Activated CD8-positive, alpha-beta T cell treated with anti-CD3 and anti-CD28 coated beads for 36 hours (primary cell): ENCODE results near the gene NINL. TPM values are rescaled to one million over a fixed set of nuclear protein-coding genes. Genes with fewer than 3 reads are reported as not detected.

Source experiments
- ATAC-seq: fragments of 200-7000 bp; cut with Tn5 transposase; one replicate; pipeline ENCODE4 v1.10.0; 2021; ENCODE audit warnings: mild to moderate bottlenecking, moderate library complexity
- CTCF ChIA-PET: fragments of 350-600 bp; sonication (Branson Sonifier 250); formaldehyde crosslinking; loops from one replicate; lab custom pipeline; 2021; ENCODE audit warnings: antibody characterized with exemption; lab: Charles Lee
- POLR2A ChIA-PET: fragments of 350-600 bp; sonication (Branson Sonifier 250); formaldehyde crosslinking; loops from one replicate; lab custom pipeline; 2021; ENCODE audit warnings: antibody characterized with exemption; lab: Charles Lee
- DNase-seq: peaks from one replicate; pipeline ENCODE4 v3.0.0-alpha.2; 2020
- H3K27ac Mint-ChIP-seq: one replicate; pipeline ENCODE4 v1.8.0; 2021; ENCODE audit warnings: mild to moderate bottlenecking, mixed read lengths
- H3K27me3 Mint-ChIP-seq: one replicate; pipeline ENCODE4 v1.8.0; 2021; ENCODE audit warnings: mixed read lengths
- H3K36me3 Mint-ChIP-seq: one replicate; pipeline ENCODE4 v1.8.0; 2021; ENCODE audit warnings: low read depth, mixed read lengths
- H3K4me1 Mint-ChIP-seq: one replicate; pipeline ENCODE4 v1.8.0; 2021; ENCODE audit warnings: low read depth, mixed read lengths
- H3K4me3 Mint-ChIP-seq: one replicate; pipeline ENCODE4 v1.8.0; 2021; ENCODE audit warnings: mild to moderate bottlenecking, moderate library complexity, mixed read lengths
- H3K9me3 Mint-ChIP-seq: one replicate; pipeline ENCODE4 v1.8.0; 2021; ENCODE audit warnings: mixed read lengths
- CTCF ChIP-seq: fragments of 200-600 bp; IDR thresholded peaks from one replicate; pipeline ENCODE4 v1.8.0; 2022; ENCODE audit warnings: antibody characterized with exemption, mild to moderate bottlenecking
- intact Hi-C: fragments of 100-400 bp; cut with micrococcal nuclease; formaldehyde crosslinking; loops from one replicate; pipeline ENCODE4 v1.10.0; 2022
- total RNA-seq, 2 experiments: library from RNA; stranded (reverse); gene quantifications; one replicate each; pipeline ENCODE4 v1.2.3, GENCODE V29; 2021

NINL gene
- total RNA-seq, 2 experiments from 2014 or later: 2.3 to 4.1 TPM

- TF ChIP-seq CTCF: no peak
- intact Hi-C loops: no loop called here
- Mint-ChIP-seq H3K9me3 (no peaks in the 10 kb centered on the region), H3K36me3 (no peaks in the 10 kb centered on the region), H3K4me1 (no peaks in the 10 kb centered on the region), H3K27ac (no peak overlapping the region), H3K27me3 (no peaks in the 10 kb centered on the region), H3K4me3 (no peak overlapping the region)
- POLR2A ChIA-PET: no interaction called here
- DNase-seq: no peak
- ATAC-seq: no peak
- CTCF ChIA-PET: interaction anchor here (0.6 to 1.8 kb wide), 2 partner anchors 69 to 211 kb away, joined by 3 to 5 read pairs; no protein-coding TSS in a partner anchor
Observed at GRCh38 chr20:25538838-25539665, 46.3 kb downstream of the NINL start.

- Mint-ChIP-seq H3K4me3 (no peak overlapping the region), H3K9me3 (no peaks in the 10 kb centered on the region), H3K36me3 (no peaks in the 10 kb centered on the region), H3K4me1 (no peaks in the 10 kb centered on the region), H3K27ac (no peak overlapping the region), H3K27me3 (no peaks in the 10 kb centered on the region)
- ATAC-seq (no peak), DNase-seq (no peak)
- no peak for TF ChIP-seq CTCF
- intact Hi-C loops: no loop called here
- ChIA-PET POLR2A (no interaction called here), CTCF (no interaction called here)
Observed at GRCh38 chr20:25537890-25538289, 47.4 kb downstream of the NINL start.

GRCh38 chr20:25535762-25536161 lies 49.6 kb downstream of the NINL start:
- ATAC-seq (no peak), DNase-seq (no peak)
- H3K4me1 Mint-ChIP-seq: no peaks in the 10 kb centered on the region
- H3K36me3 Mint-ChIP-seq: no peaks in the 10 kb centered on the region
- H3K4me3 Mint-ChIP-seq: no peak overlapping the region
- TF ChIP-seq CTCF: no peak
- no peaks in the 10 kb centered on the region for H3K27me3 Mint-ChIP-seq
- POLR2A ChIA-PET: no interaction called here
- CTCF ChIA-PET: no interaction called here
- no peak overlapping the region for H3K27ac Mint-ChIP-seq
- peaks cover 1% of the 10 kb centered on the region for H3K9me3 Mint-ChIP-seq
- intact Hi-C loops: no loop called here

- ATAC-seq (no peak), DNase-seq (no peak)
- no peak for TF ChIP-seq CTCF
- Mint-ChIP-seq H3K4me3 (no peak overlapping the region), H3K36me3 (no peaks in the 10 kb centered on the region), H3K4me1 (no peaks in the 10 kb centered on the region), H3K27me3 (no peaks in the 10 kb centered on the region), H3K9me3 (peaks cover 9% of the 10 kb centered on the region), H3K27ac (no peak overlapping the region)
- POLR2A ChIA-PET: no interaction called here
- intact Hi-C loops: no loop called here
- CTCF ChIA-PET: no interaction called here
Observed at GRCh38 chr20:25534845-25535244, 50.5 kb downstream of the NINL start.

GRCh38 chr20:25533920-25534700 lies 51.2 kb downstream of the NINL start:
- DNase-seq (no peak), ATAC-seq (no peak)
- Mint-ChIP-seq H3K27me3 (no peaks in the 10 kb centered on the region), H3K4me1 (no peaks in the 10 kb centered on the region), H3K4me3 (no peak overlapping the region), H3K9me3 (peaks cover 9% of the 10 kb centered on the region), H3K27ac (no peak overlapping the region), H3K36me3 (no peaks in the 10 kb centered on the region)
- CTCF ChIA-PET: no interaction called here
- POLR2A ChIA-PET: no interaction called here
- intact Hi-C loops: no loop called here
- no peak for TF ChIP-seq CTCF
